ENCODE data around the gene AARSD1.
"Not testable (repeated sequence)": the region's sequence is repeated elsewhere in the genome, so short reads cannot be mapped to it uniquely, and the experiment has no call there.

AARSD1 gene

DNA sequence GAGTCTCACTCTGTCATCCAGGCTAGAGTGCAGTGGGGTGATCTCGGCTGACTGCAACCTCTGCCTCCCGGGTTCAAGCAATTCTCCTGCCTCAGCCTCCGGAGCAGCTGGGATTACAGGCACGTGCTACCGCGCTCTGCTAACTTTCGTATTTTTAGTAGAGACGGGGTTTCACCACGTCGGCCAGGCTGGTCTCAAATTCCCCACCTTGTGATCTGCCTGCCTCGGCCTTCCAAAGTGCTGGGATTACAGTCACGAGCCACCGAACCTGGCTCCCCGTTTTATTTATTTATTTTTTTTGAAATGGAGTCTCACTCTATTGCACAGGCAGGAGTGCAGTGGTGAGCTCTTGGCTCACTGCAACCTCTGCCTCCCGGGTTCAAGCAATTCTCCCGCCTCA, 11.4 kb upstream of the AARSD1 start:
- not testable (repeated sequence) for H3K36me3 ChIP-seq (ENCODE audit: insufficient read depth, low read length); H3K9me3 ChIP-seq (replicated peaks; ENCODE audit: low read length); H3K4me3 ChIP-seq (ENCODE audit: low read length); H3K27me3 ChIP-seq (ENCODE audit: control insufficient read depth, insufficient read depth, low read length); H3K4me1 ChIP-seq (ENCODE audit: control insufficient read depth, insufficient read depth, low read length); H3K4me2 ChIP-seq (ENCODE audit: low read length); H3K9ac ChIP-seq (ENCODE audit: low read depth, low read length)

DNA sequence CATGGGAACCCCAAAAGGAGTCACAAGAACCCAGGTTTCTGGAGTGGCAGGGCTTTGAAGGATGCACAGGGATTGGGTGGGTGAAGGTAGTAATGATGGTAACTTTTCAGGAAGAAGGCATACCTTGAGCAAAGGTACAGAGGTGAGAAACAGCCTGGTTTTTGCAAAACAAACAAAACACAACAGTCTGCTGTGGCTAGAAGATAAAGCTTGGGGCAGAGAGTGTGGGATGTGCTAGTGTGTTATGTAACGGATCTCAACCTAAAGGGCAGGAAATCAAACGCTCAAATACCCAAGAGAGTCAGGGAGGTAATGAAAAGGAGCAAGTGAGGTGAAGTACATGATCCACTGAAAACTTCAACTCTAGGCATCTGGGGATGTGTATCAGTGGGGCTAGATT, 11.0 kb upstream of the AARSD1 start:
- Histone ChIP-seq H3K9ac (ENCODE audit: low read depth, low read length) (no peak overlapping the region), H3K4me2 (ENCODE audit: low read length) (no peak overlapping the region), H3K27me3 (ENCODE audit: control insufficient read depth, insufficient read depth, low read length) (no peaks in the 10 kb centered on the region), H3K4me3 (ENCODE audit: low read length) (no peak overlapping the region), H3K4me1 (ENCODE audit: control insufficient read depth, insufficient read depth, low read length) (peaks cover 9% of the 10 kb centered on the region), H3K9me3 (replicated peaks; ENCODE audit: low read length) (no peaks in the 10 kb centered on the region), H3K36me3 (ENCODE audit: insufficient read depth, low read length) (no peaks in the 10 kb centered on the region)

DNA sequence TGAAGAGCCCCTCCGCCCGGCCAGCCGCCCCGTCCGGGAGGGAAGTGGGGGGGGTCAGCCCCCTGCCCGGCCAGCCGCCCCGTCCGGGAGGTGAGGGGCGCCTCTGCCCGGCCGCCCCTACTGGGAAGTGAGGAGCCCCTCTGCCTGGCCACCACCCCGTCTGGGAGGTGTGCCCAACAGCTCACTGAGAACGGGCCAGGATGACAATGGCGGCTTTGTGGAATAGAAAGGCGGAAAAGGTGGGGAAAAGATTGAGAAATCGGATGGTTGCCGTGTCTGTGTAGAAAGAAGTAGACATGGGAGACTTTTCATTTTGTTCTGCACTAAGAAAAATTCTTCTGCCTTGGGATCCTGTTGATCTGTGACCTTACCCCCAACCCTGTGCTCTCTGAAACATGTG, 9.1 kb upstream of the AARSD1 start:
- H3K27me3 ChIP-seq (ENCODE audit: control insufficient read depth, insufficient read depth, low read length); H3K4me2 ChIP-seq (ENCODE audit: low read length); H3K9ac ChIP-seq (ENCODE audit: low read depth, low read length); H3K4me1 ChIP-seq (ENCODE audit: control insufficient read depth, insufficient read depth, low read length); H3K9me3 ChIP-seq (replicated peaks; ENCODE audit: low read length); H3K36me3 ChIP-seq (ENCODE audit: insufficient read depth, low read length); H3K4me3 ChIP-seq (ENCODE audit: low read length): not testable (repeated sequence)

DNA sequence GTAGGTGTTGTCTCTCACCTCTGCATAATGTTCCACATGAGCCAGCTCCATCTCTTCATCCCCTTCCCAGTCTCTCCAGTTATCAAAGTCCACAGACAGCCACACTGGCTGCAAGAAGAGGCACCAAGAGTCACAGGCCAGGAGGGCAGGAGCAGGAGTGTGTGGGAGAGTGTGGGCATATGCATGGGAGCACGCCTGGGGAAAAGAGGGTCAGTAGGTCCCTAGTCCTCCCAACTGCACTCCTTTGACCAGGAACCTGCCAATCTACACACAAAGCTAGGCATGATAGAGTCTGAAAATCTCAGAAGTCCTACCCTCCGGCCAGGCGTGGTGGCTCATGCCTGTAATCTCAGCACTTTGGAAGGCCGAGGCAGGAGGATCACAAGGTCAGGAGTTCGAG, 7.3 kb upstream of the AARSD1 start:
- H3K4me3 ChIP-seq (ENCODE audit: low read length), result no peak overlapping the region
- no peaks in the 10 kb centered on the region for H3K4me1 ChIP-seq (ENCODE audit: control insufficient read depth, insufficient read depth, low read length)

DNA sequence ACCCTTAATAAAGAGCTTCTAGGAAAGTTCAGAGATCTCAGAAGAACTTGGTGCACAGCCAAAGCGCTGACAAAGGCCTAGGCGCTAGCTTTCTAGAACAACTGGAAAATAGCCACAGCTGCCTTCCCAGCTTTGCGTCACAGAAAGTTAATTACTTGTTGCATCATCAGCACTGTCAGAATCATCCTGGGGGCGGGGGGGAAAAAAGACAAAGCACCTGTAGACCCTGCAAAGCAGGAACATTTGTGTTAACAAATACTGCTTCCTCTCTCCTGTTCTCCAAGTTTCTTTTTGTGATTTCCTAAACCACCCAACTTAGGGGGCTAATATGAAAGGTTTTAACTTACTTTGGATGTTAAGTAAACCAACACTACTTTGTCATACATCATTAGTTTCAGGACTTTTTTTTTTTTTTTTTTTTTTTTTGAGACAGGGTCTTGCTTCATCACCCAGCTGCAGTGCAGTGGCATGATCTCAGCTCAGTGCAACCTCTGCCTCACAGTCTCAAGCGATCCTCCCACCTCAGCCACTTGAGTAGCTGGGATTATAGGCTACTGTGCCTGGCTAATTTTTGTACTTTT, 4.8 kb upstream of the AARSD1 start:
- no peak overlapping the region for H3K9ac ChIP-seq (ENCODE audit: low read depth, low read length)
- no peaks in the 10 kb centered on the region for H3K4me1 ChIP-seq (ENCODE audit: control insufficient read depth, insufficient read depth, low read length)
- no peaks in the 10 kb centered on the region for H3K9me3 ChIP-seq (replicated peaks; ENCODE audit: low read length)
- no peak overlapping the region for H3K4me3 ChIP-seq (ENCODE audit: low read length)
- H3K27me3 ChIP-seq (ENCODE audit: control insufficient read depth, insufficient read depth, low read length), result no peaks in the 10 kb centered on the region
- no peaks in the 10 kb centered on the region for H3K36me3 ChIP-seq (ENCODE audit: insufficient read depth, low read length)
- H3K4me2 ChIP-seq (ENCODE audit: low read length), result no peak overlapping the region

More for the DNA sequence above, 7.3 kb upstream of the AARSD1 start:
- H3K9ac ChIP-seq (ENCODE audit: low read depth, low read length), result no peak overlapping the region
- no peaks in the 10 kb centered on the region for H3K9me3 ChIP-seq (replicated peaks; ENCODE audit: low read length)
- H3K4me2 ChIP-seq (ENCODE audit: low read length), result no peak overlapping the region
- no peaks in the 10 kb centered on the region for H3K27me3 ChIP-seq (ENCODE audit: control insufficient read depth, insufficient read depth, low read length)
- H3K36me3 ChIP-seq (ENCODE audit: insufficient read depth, low read length), result no peaks in the 10 kb centered on the region

DNA sequence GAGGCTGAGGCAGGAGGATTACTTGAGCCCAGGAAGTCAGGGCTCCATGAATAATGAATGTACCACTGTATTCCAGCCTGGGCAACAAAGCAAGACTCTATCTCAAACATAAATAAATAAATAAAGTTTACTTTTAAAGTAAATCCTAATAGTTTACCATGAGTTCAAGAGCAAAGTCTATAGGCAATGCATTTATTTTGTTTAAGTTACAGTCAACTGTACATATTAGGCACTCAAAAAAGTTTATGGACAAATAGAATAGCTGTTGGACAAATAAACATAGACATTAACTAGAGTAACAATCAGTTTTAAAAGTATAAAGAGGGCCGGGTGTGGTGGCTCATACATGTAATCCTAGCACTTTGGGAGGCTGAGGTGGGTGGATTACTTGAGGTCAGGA, 3.7 kb upstream of the AARSD1 start:
- H3K4me2 ChIP-seq (ENCODE audit: low read length), result no peak overlapping the region
- H3K27me3 ChIP-seq (ENCODE audit: control insufficient read depth, insufficient read depth, low read length), result no peaks in the 10 kb centered on the region
- H3K4me1 ChIP-seq (ENCODE audit: control insufficient read depth, insufficient read depth, low read length), result peaks cover 5% of the 10 kb centered on the region
- H3K9ac ChIP-seq (ENCODE audit: low read depth, low read length), result no peak overlapping the region
- no peaks in the 10 kb centered on the region for H3K36me3 ChIP-seq (ENCODE audit: insufficient read depth, low read length)
- no peaks in the 10 kb centered on the region for H3K9me3 ChIP-seq (replicated peaks; ENCODE audit: low read length)
- no peak overlapping the region for H3K4me3 ChIP-seq (ENCODE audit: low read length)

DNA sequence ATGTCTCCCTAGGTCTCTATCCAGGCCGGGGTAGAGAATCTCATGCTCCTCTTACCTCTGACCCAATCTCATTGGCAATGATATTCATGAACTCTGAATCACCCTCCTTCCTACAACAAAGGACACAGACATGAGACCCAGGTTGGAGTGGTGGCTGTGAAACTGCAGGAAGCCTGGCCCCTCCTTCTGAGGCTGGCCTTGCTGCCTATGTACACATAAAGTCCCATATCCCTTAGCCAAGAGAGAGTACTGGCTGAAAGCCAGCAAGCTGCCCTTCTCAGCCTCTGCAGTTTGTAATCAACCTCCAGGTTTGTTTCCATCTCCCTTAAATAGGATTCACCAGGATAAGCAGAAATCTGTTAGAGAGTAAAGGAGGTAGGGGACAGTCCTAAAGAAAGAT, 10.6 kb downstream of the AARSD1 start:
- H3K9me3 ChIP-seq (replicated peaks; ENCODE audit: low read length), result no peaks in the 10 kb centered on the region
- H3K27me3 ChIP-seq (ENCODE audit: control insufficient read depth, insufficient read depth, low read length), result no peaks in the 10 kb centered on the region
- no peaks in the 10 kb centered on the region for H3K4me1 ChIP-seq (ENCODE audit: control insufficient read depth, insufficient read depth, low read length)
- H3K9ac ChIP-seq (ENCODE audit: low read depth, low read length), result no peak overlapping the region
- peaks cover 58% of the 10 kb centered on the region for H3K36me3 ChIP-seq (ENCODE audit: insufficient read depth, low read length)
- no peak overlapping the region for H3K4me3 ChIP-seq (ENCODE audit: low read length)
- no peak overlapping the region for H3K4me2 ChIP-seq (ENCODE audit: low read length)

DNA sequence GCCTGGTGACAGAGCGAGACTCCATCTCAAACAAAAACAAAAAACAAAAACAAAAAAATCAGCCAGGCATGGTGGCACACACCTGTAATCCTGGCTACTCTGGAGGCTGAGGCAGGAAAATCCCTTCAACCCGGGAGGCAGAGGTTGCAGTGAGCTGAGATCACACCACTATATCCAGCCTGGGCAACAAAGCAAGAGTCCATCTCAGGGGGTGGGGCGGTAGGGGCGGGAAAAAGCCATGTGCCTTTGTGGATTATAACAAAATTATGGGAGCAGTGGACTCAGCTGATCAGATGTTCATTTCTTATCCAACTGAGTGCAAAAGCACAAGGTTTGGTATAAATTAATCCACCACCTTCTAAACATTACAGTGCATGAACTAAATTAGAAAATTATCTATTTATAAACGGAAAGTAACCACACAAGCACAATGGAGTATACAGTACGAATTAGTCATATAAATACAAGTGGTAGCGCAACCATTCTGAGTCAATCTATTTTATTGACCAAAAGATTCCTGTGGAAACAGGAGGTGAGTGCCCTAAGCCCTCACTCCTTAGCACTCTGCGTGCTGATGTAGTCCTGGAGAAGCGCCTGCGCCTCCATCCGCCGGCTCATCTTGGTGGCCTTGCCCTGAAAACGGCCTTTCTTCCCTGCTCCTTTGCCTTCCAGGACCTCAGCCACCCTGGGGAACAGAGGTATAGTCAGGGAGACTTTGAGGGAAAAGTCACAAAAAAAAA, 14.0 kb downstream of the AARSD1 start:
- no peaks in the 10 kb centered on the region for H3K4me1 ChIP-seq (ENCODE audit: control insufficient read depth, insufficient read depth, low read length)
- H3K4me2 ChIP-seq (ENCODE audit: low read length), result no peak overlapping the region
- H3K36me3 ChIP-seq (ENCODE audit: insufficient read depth, low read length), result peaks cover 41% of the 10 kb centered on the region
- H3K4me3 ChIP-seq (ENCODE audit: low read length), result no peak overlapping the region
- no peak overlapping the region for H3K9ac ChIP-seq (ENCODE audit: low read depth, low read length)
- no peaks in the 10 kb centered on the region for H3K9me3 ChIP-seq (replicated peaks; ENCODE audit: low read length)
- no peaks in the 10 kb centered on the region for H3K27me3 ChIP-seq (ENCODE audit: control insufficient read depth, insufficient read depth, low read length)

DNA sequence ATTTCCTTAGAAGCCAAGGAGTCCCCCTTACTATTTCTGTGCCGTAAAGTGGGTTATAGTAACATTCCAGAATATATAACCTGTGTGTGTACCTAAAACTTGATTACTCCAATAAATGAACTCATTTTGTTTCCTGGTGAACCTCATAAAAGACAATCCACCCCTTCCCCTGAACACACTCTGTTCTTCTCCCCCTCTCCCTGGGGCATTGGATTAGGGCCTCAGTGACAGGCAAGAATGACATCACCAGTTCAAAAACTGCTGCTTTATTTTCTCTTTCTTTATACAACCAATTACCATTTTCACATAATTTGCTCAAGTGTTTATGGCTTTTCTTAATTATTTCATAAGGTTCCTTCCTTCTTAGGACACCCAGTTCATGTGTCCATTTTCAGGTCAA, 17.4 kb downstream of the AARSD1 start:
- H3K4me1 ChIP-seq (ENCODE audit: control insufficient read depth, insufficient read depth, low read length), result no peaks in the 10 kb centered on the region

DNA sequence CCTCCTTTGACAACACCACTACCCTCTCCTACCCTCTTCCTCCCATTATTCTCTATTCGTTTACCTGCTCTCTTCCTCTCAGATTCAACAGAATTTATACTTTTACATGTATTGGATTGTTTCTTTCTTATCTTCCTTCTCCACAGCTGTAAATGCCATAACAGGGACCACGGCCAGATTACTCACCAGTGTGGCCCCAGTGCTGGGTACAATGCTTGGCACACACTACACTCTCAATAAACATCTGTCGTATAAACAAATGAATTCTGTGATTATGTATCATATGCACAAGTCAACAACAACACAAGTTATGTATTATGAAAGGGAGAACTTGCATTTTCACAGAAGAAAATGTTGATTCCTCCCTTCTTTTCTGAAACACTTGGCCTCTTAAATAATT, 20.0 kb downstream of the AARSD1 start:
- Histone ChIP-seq H3K27me3 (ENCODE audit: control insufficient read depth, insufficient read depth, low read length) (peaks cover 9% of the 10 kb centered on the region), H3K4me1 (ENCODE audit: control insufficient read depth, insufficient read depth, low read length) (no peaks in the 10 kb centered on the region), H3K4me2 (ENCODE audit: low read length) (no peak overlapping the region), H3K9me3 (replicated peaks; ENCODE audit: low read length) (no peaks in the 10 kb centered on the region), H3K4me3 (ENCODE audit: low read length) (no peak overlapping the region), H3K9ac (ENCODE audit: low read depth, low read length) (no peak overlapping the region), H3K36me3 (ENCODE audit: insufficient read depth, low read length) (peaks cover 3% of the 10 kb centered on the region)

More for the DNA sequence above, 17.4 kb downstream of the AARSD1 start:
- H3K27me3 ChIP-seq (ENCODE audit: control insufficient read depth, insufficient read depth, low read length), result no peaks in the 10 kb centered on the region
- H3K9me3 ChIP-seq (replicated peaks; ENCODE audit: low read length), result no peaks in the 10 kb centered on the region
- H3K9ac ChIP-seq (ENCODE audit: low read depth, low read length), result no peak overlapping the region
- no peak overlapping the region for H3K4me2 ChIP-seq (ENCODE audit: low read length)
- H3K36me3 ChIP-seq (ENCODE audit: insufficient read depth, low read length), result peaks cover 18% of the 10 kb centered on the region
- no peak overlapping the region for H3K4me3 ChIP-seq (ENCODE audit: low read length)

DNA sequence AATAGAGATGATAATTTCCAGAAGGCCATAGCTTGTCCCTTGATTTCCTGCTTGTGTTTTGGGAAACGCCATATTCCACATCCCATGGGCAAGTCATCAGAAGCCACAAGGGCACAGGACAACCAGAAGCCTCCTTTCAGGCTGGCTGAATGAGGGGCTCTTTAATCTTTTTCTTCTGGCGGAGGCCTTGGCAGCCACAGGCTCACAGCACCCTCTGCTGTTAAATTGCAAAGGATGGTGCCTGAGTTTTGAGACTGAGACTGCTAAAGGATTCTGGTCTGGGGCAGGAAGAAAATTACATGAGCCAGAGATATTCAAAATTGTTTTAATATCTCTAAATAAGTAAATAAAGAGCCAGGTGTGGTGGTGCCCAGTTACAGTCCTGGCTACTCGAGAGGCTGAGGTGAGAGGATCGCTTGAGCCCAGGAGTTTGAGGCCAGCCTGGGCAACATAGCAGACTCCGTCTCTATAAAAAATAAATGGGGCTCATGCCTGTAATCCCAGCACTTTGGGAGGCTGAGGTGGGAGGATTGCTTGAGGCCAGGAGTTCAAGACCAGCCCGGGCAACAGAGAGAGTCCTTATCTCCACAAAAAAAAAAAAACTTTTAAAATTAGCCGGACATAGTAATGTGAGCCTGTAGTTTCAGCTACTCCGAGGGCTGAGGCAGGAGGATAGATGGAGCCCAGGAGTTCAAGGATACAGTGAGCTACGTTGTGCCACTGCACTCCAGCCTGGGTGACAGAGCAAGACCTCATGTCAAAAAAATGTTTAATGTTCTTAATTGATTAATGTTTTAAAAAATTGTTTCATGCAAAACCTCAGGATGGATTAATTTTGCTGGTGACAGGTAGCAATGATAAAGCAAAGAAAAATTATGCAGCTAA, 26.3 kb downstream of the AARSD1 start:
- Histone ChIP-seq H3K4me2 (ENCODE audit: low read length) (no peak overlapping the region), H3K36me3 (ENCODE audit: insufficient read depth, low read length) (no peaks in the 10 kb centered on the region), H3K4me1 (ENCODE audit: control insufficient read depth, insufficient read depth, low read length) (no peaks in the 10 kb centered on the region), H3K4me3 (ENCODE audit: low read length) (no peak overlapping the region), H3K9ac (ENCODE audit: low read depth, low read length) (no peak overlapping the region), H3K9me3 (replicated peaks; ENCODE audit: low read length) (no peaks in the 10 kb centered on the region), H3K27me3 (ENCODE audit: control insufficient read depth, insufficient read depth, low read length) (peaks cover 22% of the 10 kb centered on the region)

Measured in skeletal muscle satellite cell (primary cell).